AML-193 (cell line): ENCODE results near the gene ZNF358.

Source experiments
- DNase-seq, 2 experiments: peaks; one replicate each; lab custom pipeline; 2025; lab: John Stamatoyannopoulos, UW

Gene ZNF358

DNA sequence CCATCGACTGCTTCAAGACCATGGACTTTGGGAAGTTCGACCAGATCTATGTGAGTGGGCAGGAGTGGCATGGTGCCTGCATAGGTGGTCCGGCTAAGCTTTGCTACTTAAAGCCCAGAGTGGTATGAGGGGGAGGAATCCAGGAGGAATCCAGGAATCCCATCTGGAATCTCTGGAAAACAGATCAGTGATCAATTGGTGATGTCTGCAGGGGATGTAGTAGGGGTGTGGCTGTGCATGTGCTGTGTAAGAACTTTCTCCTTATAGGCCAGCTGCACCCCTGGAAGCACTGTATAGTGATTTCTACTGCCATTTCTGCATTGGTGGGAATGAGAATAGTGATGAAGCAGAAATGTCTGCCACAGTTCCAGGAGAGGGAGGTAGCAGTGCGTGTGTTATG lies 43.2 kb downstream of the ZNF358 start:
- DNase-seq: no peak

GRCh38 chr19:7560255-7560654 lies 44.4 kb downstream of the ZNF358 start:
- DNase-seq: no peak

GRCh38 chr19:7561325-7561724 lies 45.4 kb downstream of the ZNF358 start:
- no peak for DNase-seq

GRCh38 chr19:7562646-7563393 lies 46.9 kb downstream of the ZNF358 start:
- no peak for DNase-seq

GRCh38 chr19:7564866-7565265 lies 49.0 kb downstream of the ZNF358 start:
- DNase-seq: no peak

GRCh38 chr19:7565332-7565731 lies 49.4 kb downstream of the ZNF358 start:
- no peak for DNase-seq
